ENCODE measurements around the gene UCP1.

UCP1 gene

GRCh38 chr4:140568507-140569306 is at the start of gene UCP1:
TSS of gene UCP1 (minus strand) at chr4:140568961. CDS start at chr4:140568729, 232 bp downstream.
- no peak for TF ChIP-seq CTCF (IDR thresholded peaks at IDR 0.05; ENCODE audit: control insufficient read depth, insufficient read depth, low read depth, low read length, missing control alignments)
- H3K4me3 ChIP-seq (ENCODE audit: control insufficient read depth, low read depth, low read length), result peak within 1 kb of the TSS; percentile 29
- DNase-seq (ENCODE audit: low read depth), result no peak

- no peak for DNase-seq (ENCODE audit: low read depth)
- no peak overlapping the region for H3K4me3 ChIP-seq (ENCODE audit: control insufficient read depth, low read depth, low read length)
- TF ChIP-seq CTCF (IDR thresholded peaks at IDR 0.05; ENCODE audit: control insufficient read depth, insufficient read depth, low read depth, low read length, missing control alignments), result no peak
Measured at GRCh38 chr4:140617499-140618248, 48.9 kb upstream of the UCP1 start.

DNA sequence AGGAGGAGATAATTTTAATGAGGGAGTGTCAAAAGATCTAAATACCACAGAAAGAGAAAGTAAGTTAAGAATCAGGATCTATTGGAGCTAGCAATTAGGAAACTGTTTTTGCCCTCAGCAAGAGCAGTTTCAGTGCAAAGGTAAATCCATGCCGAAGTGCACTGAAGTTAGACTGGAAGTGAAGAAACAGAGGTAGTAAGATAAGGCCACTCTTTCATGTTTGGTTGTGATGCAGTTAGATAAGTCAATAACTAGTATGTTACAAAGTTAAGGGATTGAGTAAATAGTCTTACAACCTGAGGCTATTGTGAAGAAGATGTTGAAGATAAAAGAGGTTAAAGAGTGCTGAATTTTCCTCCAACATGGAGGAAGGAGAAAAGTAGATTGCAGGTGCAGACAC is 46.7 kb upstream of the UCP1 start:
- no peak for TF ChIP-seq CTCF (IDR thresholded peaks at IDR 0.05; ENCODE audit: control insufficient read depth, insufficient read depth, low read depth, low read length, missing control alignments)
- no peak for DNase-seq (ENCODE audit: low read depth)

DNA sequence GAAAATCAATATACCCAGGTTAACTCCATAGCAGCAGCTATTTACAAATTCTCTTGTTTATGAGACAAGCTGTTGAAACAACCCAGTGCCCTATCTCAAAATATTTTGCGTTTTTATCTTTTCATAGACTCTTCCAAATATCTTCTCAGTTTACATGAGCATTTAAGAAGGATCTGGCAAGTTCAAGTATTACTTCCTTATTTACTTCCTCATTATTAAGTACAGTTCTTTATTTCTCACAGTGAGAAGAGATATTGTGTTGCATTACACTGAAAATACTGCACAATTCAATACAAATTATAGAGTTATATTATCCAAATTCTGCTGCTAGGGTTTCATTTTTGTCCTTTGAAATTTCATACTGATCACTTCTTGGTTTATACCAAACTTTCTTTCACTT is 43.6 kb upstream of the UCP1 start:
- no peak overlapping the region for H3K4me3 ChIP-seq (ENCODE audit: control insufficient read depth, low read depth, low read length)
- no peak for DNase-seq (ENCODE audit: low read depth)
- TF ChIP-seq CTCF (IDR thresholded peaks at IDR 0.05; ENCODE audit: control insufficient read depth, insufficient read depth, low read depth, low read length, missing control alignments), result no peak

More for the DNA sequence above, 46.7 kb upstream of the UCP1 start:
- no peak overlapping the region for H3K4me3 ChIP-seq (ENCODE audit: control insufficient read depth, low read depth, low read length)

DNA sequence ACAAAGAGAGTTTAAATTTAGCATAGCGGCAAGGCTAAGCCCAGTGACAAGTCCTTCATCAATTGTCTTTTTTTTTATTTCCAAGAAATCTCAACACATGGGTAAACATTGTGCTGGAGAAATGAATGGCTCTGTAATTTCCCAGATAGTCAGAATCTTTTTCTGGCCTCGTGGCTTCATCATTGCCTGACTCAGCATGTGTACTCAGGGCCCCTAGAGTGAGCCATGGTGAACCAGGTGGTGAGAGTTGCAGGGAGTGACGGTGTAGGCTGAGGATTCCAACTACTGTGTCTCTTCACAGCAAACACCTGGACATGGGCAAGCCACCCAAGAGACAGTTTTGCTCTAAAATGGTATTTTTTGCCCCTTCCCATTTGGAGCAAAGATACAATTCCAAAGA is 43.1 kb upstream of the UCP1 start:
- DNase-seq (ENCODE audit: low read depth), result no peak

More for the DNA sequence above, 43.1 kb upstream of the UCP1 start:
- no peak overlapping the region for H3K4me3 ChIP-seq (ENCODE audit: control insufficient read depth, low read depth, low read length)
- TF ChIP-seq CTCF (IDR thresholded peaks at IDR 0.05; ENCODE audit: control insufficient read depth, insufficient read depth, low read depth, low read length, missing control alignments), result no peak

Data from AG09309 (cell line).